ENCODE measurements around the gene VWA3B. TPM values are rescaled to one million over a fixed set of nuclear protein-coding genes. Genes with fewer than 3 reads are reported as not detected.

Gene VWA3B
- total RNA-seq, 2 experiments from 2014 or later = not detected

DNA sequence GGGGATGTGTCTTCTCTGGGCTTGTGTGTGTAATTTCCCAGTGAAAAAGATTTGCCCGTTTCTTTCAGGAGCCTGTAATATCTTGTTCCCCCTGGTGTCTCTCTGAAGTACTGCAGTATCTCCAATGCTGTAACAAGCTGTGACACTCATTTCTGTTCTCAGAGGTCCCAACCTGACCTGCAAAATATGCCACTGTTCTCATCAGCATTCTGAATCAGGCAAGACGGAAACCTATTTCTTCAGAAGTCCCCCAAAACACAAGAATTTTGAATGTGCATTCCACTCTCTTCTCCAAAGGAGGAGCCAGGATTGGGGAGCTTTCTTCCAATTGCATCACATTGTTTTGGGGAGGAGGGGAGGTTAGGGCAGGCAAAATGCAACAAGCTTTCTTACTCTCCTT lies 182.3 kb downstream of the VWA3B start:
- no peak for DNase-seq
- peaks cover 4% of the 10 kb centered on the region for H3K9me3 Mint-ChIP-seq
- no peak overlapping the region for H3K4me3 Mint-ChIP-seq
- ChIA-PET POLR2A (no interaction called here), CTCF (interaction anchor here (0.7 to 2.4 kb wide), 8 partner anchors 11 to 528 kb away, joined by 3 to 21 read pairs (median 3); no protein-coding TSS in a partner anchor)
- no peak overlapping the region for H3K27ac Mint-ChIP-seq
- H3K27me3 Mint-ChIP-seq = peaks cover 22% of the 10 kb centered on the region
- no peaks in the 10 kb centered on the region for H3K36me3 Mint-ChIP-seq (ENCODE audit: low read depth)
- no peaks in the 10 kb centered on the region for H3K4me1 Mint-ChIP-seq

DNA sequence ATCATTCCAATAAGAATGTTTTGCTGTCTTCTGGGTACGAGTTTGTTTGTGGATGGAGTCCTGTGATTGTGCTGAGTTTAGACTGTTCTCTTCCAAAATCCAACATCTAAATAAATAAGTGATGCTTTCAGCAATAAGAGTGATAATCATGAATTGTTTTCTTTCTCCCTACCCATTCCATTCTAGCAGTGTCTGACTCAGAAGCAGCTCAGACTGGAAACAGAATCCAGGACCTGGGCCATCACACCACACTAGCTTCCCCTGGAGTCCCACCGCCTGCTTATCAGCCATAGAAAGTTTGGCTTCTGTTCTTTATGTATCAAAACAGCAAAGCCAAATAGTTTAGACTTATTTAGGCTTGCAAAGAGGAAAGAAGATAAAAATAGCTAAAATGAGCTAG lies 182.9 kb downstream of the VWA3B start:
- no peak overlapping the region for H3K27ac Mint-ChIP-seq
- ChIA-PET POLR2A (no interaction called here), CTCF (interaction anchor here (0.7 to 2.4 kb wide), 6 partner anchors 11 to 467 kb away, joined by 3 to 21 read pairs (median 4); no protein-coding TSS in a partner anchor)
- H3K9me3 Mint-ChIP-seq = no peaks in the 10 kb centered on the region
- no peak for DNase-seq
- H3K4me3 Mint-ChIP-seq = no peak overlapping the region
- no peaks in the 10 kb centered on the region for H3K36me3 Mint-ChIP-seq (ENCODE audit: low read depth)
- H3K27me3 Mint-ChIP-seq = peaks cover 22% of the 10 kb centered on the region
- H3K4me1 Mint-ChIP-seq = no peaks in the 10 kb centered on the region

DNA sequence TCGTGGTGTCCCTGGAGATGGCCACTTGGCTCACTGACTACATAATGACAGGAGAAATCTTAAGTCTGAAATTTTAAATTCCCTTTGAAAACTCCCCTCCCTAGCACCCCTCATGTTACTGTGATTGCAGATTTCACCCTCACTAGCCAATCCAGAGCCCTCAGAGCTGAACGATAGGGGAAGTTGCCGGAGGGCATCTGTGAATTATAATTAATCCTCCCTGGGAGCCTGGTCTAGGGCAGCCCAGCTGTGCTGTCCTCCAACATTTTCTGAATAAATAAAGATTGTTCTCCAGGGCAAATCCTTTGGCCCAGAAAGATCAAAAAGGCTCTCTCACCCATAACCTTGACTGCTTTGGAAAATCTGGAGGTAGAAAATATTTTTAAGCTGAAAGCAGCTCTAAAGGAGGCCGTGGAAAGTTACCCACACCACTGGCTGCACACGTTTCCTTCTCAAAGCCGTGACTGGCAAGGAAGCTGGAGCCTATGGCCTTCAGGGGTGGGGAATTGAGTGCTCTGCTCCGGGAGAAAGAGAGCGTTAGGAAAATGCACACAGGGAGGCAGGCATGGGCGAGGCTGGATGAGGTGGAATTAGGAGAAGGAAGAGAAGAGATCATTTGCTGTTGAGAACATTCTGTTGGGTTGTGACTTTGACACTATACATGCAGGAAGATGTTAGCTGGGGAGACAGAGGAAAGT lies 190.3 kb downstream of the VWA3B start:
- Mint-ChIP-seq H3K9me3 (no peaks in the 10 kb centered on the region), H3K4me1 (no peaks in the 10 kb centered on the region), H3K27me3 (peaks cover 29% of the 10 kb centered on the region), H3K36me3 (ENCODE audit: low read depth) (no peaks in the 10 kb centered on the region), H3K4me3 (no peak overlapping the region), H3K27ac (no peak overlapping the region)
- DNase-seq = no peak
- POLR2A ChIA-PET = no interaction called here
- CTCF ChIA-PET = no interaction called here

- H3K4me3 Mint-ChIP-seq = no peak overlapping the region
- ChIA-PET CTCF (no interaction called here), POLR2A (no interaction called here)
- peaks cover 28% of the 10 kb centered on the region for H3K27me3 Mint-ChIP-seq
- no peaks in the 10 kb centered on the region for H3K36me3 Mint-ChIP-seq (ENCODE audit: low read depth)
- H3K9me3 Mint-ChIP-seq = no peaks in the 10 kb centered on the region
- DNase-seq = no peak
- no peak overlapping the region for H3K27ac Mint-ChIP-seq
- no peaks in the 10 kb centered on the region for H3K4me1 Mint-ChIP-seq
These were observed 191.1 kb downstream of the VWA3B start for GRCh38 chr2:98278074-98278473.

- ChIA-PET POLR2A (no interaction called here), CTCF (interaction anchor here (1.4 kb wide), 1 partner anchor 11 kb away, joined by 3 read pairs; no protein-coding TSS in a partner anchor)
- H3K36me3 Mint-ChIP-seq (ENCODE audit: low read depth) = no peaks in the 10 kb centered on the region
- no peak overlapping the region for H3K27ac Mint-ChIP-seq
- H3K27me3 Mint-ChIP-seq = peaks cover 25% of the 10 kb centered on the region
- DNase-seq = no peak
- no peaks in the 10 kb centered on the region for H3K4me1 Mint-ChIP-seq
- H3K4me3 Mint-ChIP-seq = no peak overlapping the region
- H3K9me3 Mint-ChIP-seq = no peaks in the 10 kb centered on the region
These were observed 193.6 kb downstream of the VWA3B start for GRCh38 chr2:98280376-98281102.

DNA sequence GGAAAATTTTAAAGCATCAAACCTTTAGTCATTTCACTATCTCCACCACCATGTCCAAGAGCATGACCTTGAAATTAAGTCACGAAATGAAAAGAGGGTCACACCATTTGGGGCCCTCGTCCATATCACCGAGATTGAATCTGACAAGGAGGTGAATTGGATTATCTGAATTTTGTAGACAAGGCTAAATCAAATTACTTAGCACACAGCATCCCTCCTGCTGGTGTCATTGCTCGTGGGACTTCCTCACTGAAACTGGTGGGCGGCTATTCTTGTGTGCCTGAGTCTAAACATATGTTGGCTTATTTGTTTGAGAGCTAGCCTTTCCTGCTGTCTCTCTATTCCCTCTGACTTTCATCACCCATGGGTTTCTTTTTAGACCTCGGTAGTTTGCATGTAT lies 194.6 kb downstream of the VWA3B start:
- no peak overlapping the region for H3K4me3 Mint-ChIP-seq
- no peak for DNase-seq
- H3K9me3 Mint-ChIP-seq = no peaks in the 10 kb centered on the region
- ChIA-PET CTCF (no interaction called here), POLR2A (no interaction called here)
- H3K36me3 Mint-ChIP-seq (ENCODE audit: low read depth) = no peaks in the 10 kb centered on the region
- no peak overlapping the region for H3K27ac Mint-ChIP-seq
- H3K27me3 Mint-ChIP-seq = peaks cover 31% of the 10 kb centered on the region
- H3K4me1 Mint-ChIP-seq = no peaks in the 10 kb centered on the region

DNA sequence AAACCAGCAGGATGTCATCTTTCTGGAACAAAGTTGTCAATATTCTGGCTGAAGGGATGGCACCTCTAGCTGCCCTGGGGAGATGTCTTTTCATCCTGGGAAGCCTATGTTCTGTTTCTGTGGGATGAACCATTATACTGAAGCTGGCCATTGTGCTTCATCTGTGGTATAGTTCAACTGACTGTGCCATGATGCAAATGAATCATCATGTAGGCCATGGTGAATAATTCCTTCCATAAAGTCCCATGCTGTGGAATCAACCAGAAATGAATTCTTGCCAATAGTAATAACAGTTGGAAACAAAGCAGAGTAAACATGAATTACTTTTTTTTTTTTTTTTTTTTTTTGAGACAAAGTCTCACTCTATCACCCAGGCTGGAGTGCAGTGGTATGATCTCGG lies 195.1 kb downstream of the VWA3B start:
- Mint-ChIP-seq H3K27ac (no peak overlapping the region), H3K9me3 (no peaks in the 10 kb centered on the region), H3K27me3 (peaks cover 36% of the 10 kb centered on the region), H3K4me1 (no peaks in the 10 kb centered on the region), H3K36me3 (ENCODE audit: low read depth) (no peaks in the 10 kb centered on the region), H3K4me3 (no peak overlapping the region)
- CTCF ChIA-PET = interaction anchor here (0.6 kb wide), 1 partner anchor 687 kb away, joined by 3 read pairs; no protein-coding TSS in a partner anchor
- POLR2A ChIA-PET = no interaction called here
- no peak for DNase-seq

GRCh38 chr2:98293030-98293429 lies 206.1 kb downstream of the VWA3B start:
- ChIA-PET POLR2A (no interaction called here), CTCF (no interaction called here)
- no peaks in the 10 kb centered on the region for H3K4me1 Mint-ChIP-seq
- H3K36me3 Mint-ChIP-seq (ENCODE audit: low read depth) = no peaks in the 10 kb centered on the region
- no peak overlapping the region for H3K27ac Mint-ChIP-seq
- H3K9me3 Mint-ChIP-seq = peaks cover 17% of the 10 kb centered on the region
- no peak for DNase-seq
- H3K4me3 Mint-ChIP-seq = no peak overlapping the region
- H3K27me3 Mint-ChIP-seq = peaks cover 23% of the 10 kb centered on the region

GRCh38 chr2:98293931-98294687 lies 207.1 kb downstream of the VWA3B start:
- no peak overlapping the region for H3K27ac Mint-ChIP-seq
- DNase-seq = no peak
- peaks cover 25% of the 10 kb centered on the region for H3K27me3 Mint-ChIP-seq
- POLR2A ChIA-PET = no interaction called here
- H3K36me3 Mint-ChIP-seq (ENCODE audit: low read depth) = no peaks in the 10 kb centered on the region
- CTCF ChIA-PET = interaction anchor here (1.0 kb wide), 1 partner anchor 91 kb away, joined by 3 read pairs; no protein-coding TSS in a partner anchor
- H3K4me3 Mint-ChIP-seq = no peak overlapping the region
- no peaks in the 10 kb centered on the region for H3K4me1 Mint-ChIP-seq
- H3K9me3 Mint-ChIP-seq = peaks cover 17% of the 10 kb centered on the region

DNA sequence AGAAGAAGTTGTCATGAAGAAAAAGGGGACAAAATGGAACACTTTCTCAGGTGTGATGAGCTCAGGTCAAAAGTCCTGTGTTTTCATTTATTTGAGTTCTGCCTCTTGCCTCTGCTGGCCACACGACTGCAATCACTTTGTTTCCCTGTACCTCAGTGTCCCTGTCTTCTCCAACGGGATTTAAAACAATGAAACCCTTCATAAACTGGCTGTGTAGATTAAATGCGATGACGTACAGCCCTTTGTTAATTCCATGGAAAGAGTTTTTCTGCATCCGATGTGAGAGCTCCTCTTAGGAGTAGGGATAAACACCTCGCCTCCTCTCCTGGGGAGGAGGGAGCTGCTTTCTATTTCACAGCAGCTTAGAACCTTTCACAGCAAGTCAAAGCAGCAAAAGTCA lies 207.7 kb downstream of the VWA3B start:
- no peaks in the 10 kb centered on the region for H3K4me1 Mint-ChIP-seq
- CTCF ChIA-PET = interaction anchor here (1.0 kb wide), 1 partner anchor 91 kb away, joined by 3 read pairs; no protein-coding TSS in a partner anchor
- peaks cover 12% of the 10 kb centered on the region for H3K9me3 Mint-ChIP-seq
- no peak for DNase-seq
- H3K27me3 Mint-ChIP-seq = peaks cover 23% of the 10 kb centered on the region
- POLR2A ChIA-PET = no interaction called here
- H3K36me3 Mint-ChIP-seq (ENCODE audit: low read depth) = no peaks in the 10 kb centered on the region
- H3K4me3 Mint-ChIP-seq = no peak overlapping the region
- no peak overlapping the region for H3K27ac Mint-ChIP-seq

- no peak overlapping the region for H3K27ac Mint-ChIP-seq
- H3K9me3 Mint-ChIP-seq = peaks cover 6% of the 10 kb centered on the region
- no peak overlapping the region for H3K4me3 Mint-ChIP-seq
- H3K36me3 Mint-ChIP-seq (ENCODE audit: low read depth) = no peaks in the 10 kb centered on the region
- peaks cover 23% of the 10 kb centered on the region for H3K27me3 Mint-ChIP-seq
- CTCF ChIA-PET = no interaction called here
- no peak for DNase-seq
- no peaks in the 10 kb centered on the region for H3K4me1 Mint-ChIP-seq
- POLR2A ChIA-PET = no interaction called here
These were observed 208.3 kb downstream of the VWA3B start for GRCh38 chr2:98295275-98295674.

GRCh38 chr2:98295721-98296414 lies 208.9 kb downstream of the VWA3B start:
- H3K36me3 Mint-ChIP-seq (ENCODE audit: low read depth) = no peaks in the 10 kb centered on the region
- H3K4me3 Mint-ChIP-seq = no peak overlapping the region
- CTCF ChIA-PET = no interaction called here
- DNase-seq = no peak
- no peak overlapping the region for H3K27ac Mint-ChIP-seq
- H3K27me3 Mint-ChIP-seq = peaks cover 23% of the 10 kb centered on the region
- H3K9me3 Mint-ChIP-seq = peaks cover 2% of the 10 kb centered on the region
- POLR2A ChIA-PET = no interaction called here
- H3K4me1 Mint-ChIP-seq = no peaks in the 10 kb centered on the region

DNA sequence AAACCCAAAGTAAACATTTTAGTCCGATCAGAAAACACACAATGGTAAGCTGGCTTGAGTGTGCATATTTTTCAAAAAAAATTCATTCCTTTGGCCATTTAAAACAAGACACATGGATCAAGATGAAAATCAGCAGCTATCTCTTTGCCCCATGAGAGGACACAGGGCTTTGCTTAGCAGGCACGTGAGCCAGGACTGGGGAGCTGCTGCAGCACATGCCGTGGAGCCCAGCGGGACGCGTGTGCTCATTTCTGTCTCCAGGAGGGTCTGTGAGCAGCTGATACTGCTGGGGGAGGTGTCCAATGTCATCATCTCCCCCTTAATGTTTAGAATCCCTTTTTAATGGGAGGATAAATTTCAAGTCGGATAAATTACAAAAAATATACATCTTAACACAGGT lies 209.5 kb downstream of the VWA3B start:
- Mint-ChIP-seq H3K4me1 (no peaks in the 10 kb centered on the region), H3K27ac (no peak overlapping the region), H3K4me3 (no peak overlapping the region), H3K27me3 (peaks cover 18% of the 10 kb centered on the region), H3K9me3 (no peaks in the 10 kb centered on the region), H3K36me3 (ENCODE audit: low read depth) (no peaks in the 10 kb centered on the region)
- ChIA-PET CTCF (no interaction called here), POLR2A (no interaction called here)
- no peak for DNase-seq

All from activated CD4-positive, alpha-beta memory T cell treated with anti-CD3 and anti-CD28 coated beads, Interleukin-2, amount 10 ng/mL, durations not matched to agents 7 days and 5 days (primary cell).